Measurements from ENCODE around the gene TUBA4A. TPM values are rescaled to one million over a fixed set of nuclear protein-coding genes. Genes with fewer than 3 reads are reported as not detected.

TUBA4A gene
- total RNA-seq, 1 experiment from 2014 or later: 40.8 TPM

DNA sequence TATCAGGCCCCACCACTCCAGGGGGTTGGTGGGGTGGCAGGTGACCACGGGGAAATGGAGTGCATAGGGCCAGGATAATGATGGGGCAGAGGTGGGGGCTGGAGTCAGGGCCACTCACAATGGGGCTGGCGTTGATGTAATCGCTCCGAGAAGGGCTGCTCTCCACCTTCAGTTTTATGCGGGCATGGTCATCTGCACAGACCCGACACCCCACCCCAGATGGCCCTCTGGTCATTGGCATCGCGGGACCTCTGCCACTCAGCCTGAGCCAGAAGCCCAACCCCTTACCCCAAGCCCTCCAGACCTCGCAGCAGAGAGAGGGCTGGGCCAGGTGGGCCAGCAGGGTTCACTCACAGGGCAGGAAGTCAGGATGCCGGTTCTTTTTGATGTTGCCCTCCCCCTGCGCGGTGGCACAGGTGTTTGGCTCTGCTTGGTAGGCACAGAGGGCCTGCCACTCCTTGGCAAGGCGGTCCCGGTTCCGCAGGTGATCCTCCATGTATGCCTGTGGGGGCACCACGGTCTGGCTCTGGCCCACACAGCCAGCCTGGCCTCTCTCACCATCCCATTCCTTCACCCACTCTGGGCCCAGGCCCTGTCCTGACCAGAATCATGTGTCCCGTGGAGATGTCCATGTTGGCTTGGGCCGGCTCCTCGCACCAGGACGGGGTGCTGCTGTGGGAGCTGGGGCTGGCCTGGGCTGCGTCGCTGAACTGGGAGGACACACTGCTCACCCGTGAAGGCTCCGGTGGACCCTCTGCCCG is 43.1 kb upstream of the TUBA4A start (continued):
- TF ChIP-seq, protein P1, sequence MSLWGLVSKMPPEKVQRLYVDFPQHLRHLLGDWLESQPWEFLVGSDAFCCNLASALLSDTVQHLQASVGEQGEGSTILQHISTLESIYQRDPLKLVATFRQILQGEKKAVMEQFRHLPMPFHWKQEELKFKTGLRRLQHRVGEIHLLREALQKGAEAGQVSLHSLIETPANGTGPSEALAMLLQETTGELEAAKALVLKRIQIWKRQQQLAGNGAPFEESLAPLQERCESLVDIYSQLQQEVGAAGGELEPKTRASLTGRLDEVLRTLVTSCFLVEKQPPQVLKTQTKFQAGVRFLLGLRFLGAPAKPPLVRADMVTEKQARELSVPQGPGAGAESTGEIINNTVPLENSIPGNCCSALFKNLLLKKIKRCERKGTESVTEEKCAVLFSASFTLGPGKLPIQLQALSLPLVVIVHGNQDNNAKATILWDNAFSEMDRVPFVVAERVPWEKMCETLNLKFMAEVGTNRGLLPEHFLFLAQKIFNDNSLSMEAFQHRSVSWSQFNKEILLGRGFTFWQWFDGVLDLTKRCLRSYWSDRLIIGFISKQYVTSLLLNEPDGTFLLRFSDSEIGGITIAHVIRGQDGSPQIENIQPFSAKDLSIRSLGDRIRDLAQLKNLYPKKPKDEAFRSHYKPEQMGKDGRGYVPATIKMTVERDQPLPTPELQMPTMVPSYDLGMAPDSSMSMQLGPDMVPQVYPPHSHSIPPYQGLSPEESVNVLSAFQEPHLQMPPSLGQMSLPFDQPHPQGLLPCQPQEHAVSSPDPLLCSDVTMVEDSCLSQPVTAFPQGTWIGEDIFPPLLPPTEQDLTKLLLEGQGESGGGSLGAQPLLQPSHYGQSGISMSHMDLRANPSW (CRISPR knock-in tag; conservative IDR thresholded peaks at IDR 0.05; ENCODE audit: low read depth): no peak
- TF ChIP-seq SP1 (CRISPR knock-in tag; conservative IDR thresholded peaks at IDR 0.05) (no peak), NR1H2 (CRISPR knock-in tag; IDR thresholded peaks at IDR 0.05) (no peak)
- TF ChIP-seq, protein P2, sequence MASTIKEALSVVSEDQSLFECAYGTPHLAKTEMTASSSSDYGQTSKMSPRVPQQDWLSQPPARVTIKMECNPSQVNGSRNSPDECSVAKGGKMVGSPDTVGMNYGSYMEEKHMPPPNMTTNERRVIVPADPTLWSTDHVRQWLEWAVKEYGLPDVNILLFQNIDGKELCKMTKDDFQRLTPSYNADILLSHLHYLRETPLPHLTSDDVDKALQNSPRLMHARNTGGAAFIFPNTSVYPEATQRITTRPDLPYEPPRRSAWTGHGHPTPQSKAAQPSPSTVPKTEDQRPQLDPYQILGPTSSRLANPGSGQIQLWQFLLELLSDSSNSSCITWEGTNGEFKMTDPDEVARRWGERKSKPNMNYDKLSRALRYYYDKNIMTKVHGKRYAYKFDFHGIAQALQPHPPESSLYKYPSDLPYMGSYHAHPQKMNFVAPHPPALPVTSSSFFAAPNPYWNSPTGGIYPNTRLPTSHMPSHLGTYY (CRISPR knock-in tag; IDR thresholded peaks at IDR 0.05): no peak

DNA sequence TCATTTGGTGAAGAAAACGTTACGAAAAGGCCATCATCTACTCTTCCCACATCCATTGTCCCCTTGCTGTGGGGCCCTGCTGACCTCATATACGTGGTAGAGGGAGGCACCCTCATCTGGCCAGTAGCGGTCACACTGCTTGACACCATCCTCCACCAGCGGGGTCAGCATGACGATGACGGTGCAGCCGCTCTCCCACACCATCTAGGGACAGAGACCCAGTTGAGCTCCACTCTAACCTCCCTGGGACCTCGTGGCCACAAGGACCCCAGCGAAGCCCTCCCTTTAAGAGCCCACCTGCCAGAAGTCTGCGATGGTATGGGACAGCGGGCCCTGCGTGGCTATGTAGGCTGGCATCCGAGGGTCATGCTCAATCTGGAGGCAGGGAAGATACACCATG is 42.4 kb upstream of the TUBA4A start:
- Mint-ChIP-seq H3K4me1 (peaks cover 27% of the 10 kb centered on the region), H3K36me3 (no peaks in the 10 kb centered on the region), H3K27me3 (ENCODE audit: low read depth) (peaks cover 74% of the 10 kb centered on the region), H3K9me3 (peaks cover 5% of the 10 kb centered on the region; the same call in 1 of the 2 replicates), H3K4me3 (no peak overlapping the region), H3K27ac (no peak overlapping the region)
- TF ChIP-seq CREB1 (CRISPR knock-in tag; IDR thresholded peaks at IDR 0.05): no peak
- TF ChIP-seq OVOL2 (CRISPR knock-in tag; IDR thresholded peaks at IDR 0.05; ENCODE audit: borderline replicate concordance): no peak
- TF ChIP-seq FOXJ3 (CRISPR knock-in tag; IDR thresholded peaks at IDR 0.05; ENCODE audit: borderline replicate concordance): no peak
- no peak for TF ChIP-seq MXD4 (CRISPR knock-in tag; IDR thresholded peaks at IDR 0.05; ENCODE audit: borderline replicate concordance)
- TF ChIP-seq, protein P3, sequence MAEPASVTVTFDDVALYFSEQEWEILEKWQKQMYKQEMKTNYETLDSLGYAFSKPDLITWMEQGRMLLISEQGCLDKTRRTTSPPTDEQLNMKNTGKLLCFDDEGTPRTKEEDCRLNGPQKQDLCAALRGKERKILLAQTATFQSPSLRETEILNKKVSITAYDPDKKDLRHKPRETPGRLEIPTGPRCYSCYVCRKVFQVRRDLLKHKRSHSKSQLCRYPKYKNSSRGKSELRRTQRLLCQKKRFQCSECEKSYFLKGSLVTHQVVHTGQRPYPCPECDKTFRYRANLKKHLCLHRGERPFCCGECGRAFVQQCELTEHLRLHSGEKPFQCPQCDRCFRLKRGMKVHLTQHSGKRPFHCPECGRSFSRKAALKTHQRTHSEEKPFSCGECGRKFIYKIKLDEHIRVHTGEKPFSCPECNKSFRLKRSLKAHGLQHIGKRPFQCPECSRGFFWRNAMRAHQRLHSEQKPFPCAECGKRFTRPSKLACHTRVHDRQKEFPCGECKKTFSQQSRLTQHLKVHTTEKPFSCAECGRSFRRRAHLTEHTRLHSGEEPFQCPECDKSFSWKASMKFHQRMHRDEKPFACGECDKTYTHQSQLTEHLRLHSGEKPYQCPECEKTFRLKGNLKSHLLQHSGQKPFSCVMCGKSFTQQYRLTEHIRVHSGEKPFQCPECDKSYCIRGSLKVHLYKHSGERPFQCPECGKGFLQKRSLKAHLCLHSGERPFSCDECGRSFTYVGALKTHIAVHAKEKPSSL (CRISPR knock-in tag; conservative IDR thresholded peaks at IDR 0.05): no peak
- no peak for TF ChIP-seq ZNF317 (CRISPR knock-in tag; IDR thresholded peaks at IDR 0.05; ENCODE audit: borderline replicate concordance, low read depth)
- TF ChIP-seq SMAD3 (CRISPR knock-in tag; IDR thresholded peaks at IDR 0.05; ENCODE audit: borderline replicate concordance): no peak
- TF ChIP-seq, protein P4, sequence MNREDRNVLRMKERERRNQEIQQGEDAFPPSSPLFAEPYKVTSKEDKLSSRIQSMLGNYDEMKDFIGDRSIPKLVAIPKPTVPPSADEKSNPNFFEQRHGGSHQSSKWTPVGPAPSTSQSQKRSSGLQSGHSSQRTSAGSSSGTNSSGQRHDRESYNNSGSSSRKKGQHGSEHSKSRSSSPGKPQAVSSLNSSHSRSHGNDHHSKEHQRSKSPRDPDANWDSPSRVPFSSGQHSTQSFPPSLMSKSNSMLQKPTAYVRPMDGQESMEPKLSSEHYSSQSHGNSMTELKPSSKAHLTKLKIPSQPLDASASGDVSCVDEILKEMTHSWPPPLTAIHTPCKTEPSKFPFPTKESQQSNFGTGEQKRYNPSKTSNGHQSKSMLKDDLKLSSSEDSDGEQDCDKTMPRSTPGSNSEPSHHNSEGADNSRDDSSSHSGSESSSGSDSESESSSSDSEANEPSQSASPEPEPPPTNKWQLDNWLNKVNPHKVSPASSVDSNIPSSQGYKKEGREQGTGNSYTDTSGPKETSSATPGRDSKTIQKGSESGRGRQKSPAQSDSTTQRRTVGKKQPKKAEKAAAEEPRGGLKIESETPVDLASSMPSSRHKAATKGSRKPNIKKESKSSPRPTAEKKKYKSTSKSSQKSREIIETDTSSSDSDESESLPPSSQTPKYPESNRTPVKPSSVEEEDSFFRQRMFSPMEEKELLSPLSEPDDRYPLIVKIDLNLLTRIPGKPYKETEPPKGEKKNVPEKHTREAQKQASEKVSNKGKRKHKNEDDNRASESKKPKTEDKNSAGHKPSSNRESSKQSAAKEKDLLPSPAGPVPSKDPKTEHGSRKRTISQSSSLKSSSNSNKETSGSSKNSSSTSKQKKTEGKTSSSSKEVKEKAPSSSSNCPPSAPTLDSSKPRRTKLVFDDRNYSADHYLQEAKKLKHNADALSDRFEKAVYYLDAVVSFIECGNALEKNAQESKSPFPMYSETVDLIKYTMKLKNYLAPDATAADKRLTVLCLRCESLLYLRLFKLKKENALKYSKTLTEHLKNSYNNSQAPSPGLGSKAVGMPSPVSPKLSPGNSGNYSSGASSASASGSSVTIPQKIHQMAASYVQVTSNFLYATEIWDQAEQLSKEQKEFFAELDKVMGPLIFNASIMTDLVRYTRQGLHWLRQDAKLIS (CRISPR knock-in tag; IDR thresholded peaks at IDR 0.05; ENCODE audit: borderline replicate concordance): no peak
- ATAC-seq: no peak
- ChIA-PET CTCF (interaction anchor here (1.3 to 5.7 kb wide), 6 partner anchors 7 to 316 kb away, joined by 3 to 158 read pairs (median 19); partner anchors contain the start of genes DNAJB2, SLC23A3, TUBA4A and TUBA4B), POLR2A (interaction anchor here (1.7 to 1.9 kb wide), 2 partner anchors 18 to 51 kb away, joined by 9 to 17 read pairs; partner anchors contain the start of genes DNAJB2, GLB1L and STK16)
- no peak for DNase-seq (ENCODE audit: low spot score)

Measured in WTC11 (cell line).